HG03064 (cell line): Measurements from ENCODE around the gene ZDHHC8.
A peak's percentile ranks its signal among the peaks of the same experiment; 100 is the strongest.

Source experiments
- ATAC-seq: cut with Tn5 transposase; IDR thresholded peaks from one replicate; pipeline ENCODE4 v1.9.1; 2021; ENCODE audit warnings: low read depth; ENCODE audit not compliant: unreplicated experiment

Gene ZDHHC8

GRCh38 chr22:20127869-20128618 is 3.6 kb upstream of the ZDHHC8 start:
- no peak for ATAC-seq

DNA sequence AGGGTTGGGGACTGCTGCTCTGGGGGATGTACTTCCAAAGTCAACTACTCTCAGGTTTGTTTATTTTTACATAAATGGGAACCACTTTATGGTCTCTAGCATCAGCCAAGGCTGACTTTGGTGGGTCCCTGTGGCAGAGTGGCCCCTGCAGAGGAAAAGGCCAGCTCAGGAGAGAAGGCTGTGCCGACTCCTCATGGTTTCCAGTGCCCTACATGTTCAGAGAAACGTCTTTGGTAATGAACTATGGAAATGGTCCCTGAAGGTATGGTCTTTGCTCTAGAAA is 3.0 kb upstream of the ZDHHC8 start:
- no peak for ATAC-seq

GRCh38 chr22:20128902-20129746 is 2.5 kb upstream of the ZDHHC8 start:
- ATAC-seq: no peak

DNA sequence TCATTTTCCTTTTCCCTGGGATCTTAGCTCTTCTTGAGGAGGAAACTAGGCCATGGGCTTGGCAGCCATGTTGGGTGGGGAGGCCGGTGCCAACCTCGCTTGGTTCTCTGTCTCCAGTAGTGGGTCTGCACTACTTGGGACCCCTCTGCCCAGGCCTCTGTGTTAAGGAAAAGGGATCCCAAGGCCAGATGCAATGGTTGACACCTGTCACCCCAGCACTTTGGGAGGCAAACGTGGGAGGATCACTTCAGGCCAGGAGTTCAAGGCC is 1.9 kb upstream of the ZDHHC8 start:
- ATAC-seq: no peak

- ATAC-seq: no peak
Measured at GRCh38 chr22:20130319-20130718, 1.3 kb upstream of the ZDHHC8 start.

DNA sequence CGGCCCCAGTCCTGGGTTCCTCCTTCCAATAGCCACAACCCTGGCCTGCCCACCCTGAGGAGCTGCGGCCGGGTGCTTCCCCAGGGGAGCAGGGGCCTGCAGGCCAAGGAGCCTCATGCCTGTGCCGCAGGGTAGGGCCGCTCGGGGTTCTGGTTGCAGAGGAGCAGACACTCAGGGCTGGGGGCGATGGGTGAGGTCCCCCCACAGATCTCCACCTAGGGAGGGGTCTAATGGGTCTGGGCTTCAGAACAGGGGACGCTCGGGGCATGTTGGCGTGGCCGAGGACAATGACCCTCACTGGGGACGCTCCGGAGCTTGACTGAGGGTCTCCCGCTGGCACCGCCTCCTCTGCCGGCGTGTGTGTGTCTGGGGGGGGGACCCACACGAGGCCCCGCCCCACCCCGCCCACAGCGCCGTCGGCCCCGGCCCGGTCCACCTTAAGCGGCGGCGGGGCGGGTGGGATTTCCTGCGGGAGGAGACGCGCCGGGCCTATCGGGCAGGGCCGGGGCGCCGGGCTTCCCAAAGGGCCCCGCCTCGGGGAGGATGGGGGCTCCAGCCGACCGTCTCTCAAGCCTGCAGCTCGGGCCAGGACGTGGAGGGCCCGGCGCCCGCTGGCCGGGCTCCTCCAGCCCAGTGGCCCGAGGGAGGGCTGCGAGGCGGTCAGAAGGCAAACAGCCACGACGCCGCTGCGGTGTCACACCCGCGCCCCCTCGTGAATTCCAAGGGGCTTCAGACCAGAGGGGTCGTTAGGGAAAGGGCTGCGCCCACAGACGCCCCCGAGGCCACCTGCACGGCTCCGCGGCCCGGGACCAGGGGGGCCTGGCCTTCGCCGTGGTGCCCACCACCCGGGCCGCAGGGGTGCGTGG is 640 bp upstream of the ZDHHC8 start:
- ATAC-seq: peak; percentile 41

- no peak for ATAC-seq
Measured at GRCh38 chr22:20131859-20132685, 468 bp downstream of the ZDHHC8 start.

DNA sequence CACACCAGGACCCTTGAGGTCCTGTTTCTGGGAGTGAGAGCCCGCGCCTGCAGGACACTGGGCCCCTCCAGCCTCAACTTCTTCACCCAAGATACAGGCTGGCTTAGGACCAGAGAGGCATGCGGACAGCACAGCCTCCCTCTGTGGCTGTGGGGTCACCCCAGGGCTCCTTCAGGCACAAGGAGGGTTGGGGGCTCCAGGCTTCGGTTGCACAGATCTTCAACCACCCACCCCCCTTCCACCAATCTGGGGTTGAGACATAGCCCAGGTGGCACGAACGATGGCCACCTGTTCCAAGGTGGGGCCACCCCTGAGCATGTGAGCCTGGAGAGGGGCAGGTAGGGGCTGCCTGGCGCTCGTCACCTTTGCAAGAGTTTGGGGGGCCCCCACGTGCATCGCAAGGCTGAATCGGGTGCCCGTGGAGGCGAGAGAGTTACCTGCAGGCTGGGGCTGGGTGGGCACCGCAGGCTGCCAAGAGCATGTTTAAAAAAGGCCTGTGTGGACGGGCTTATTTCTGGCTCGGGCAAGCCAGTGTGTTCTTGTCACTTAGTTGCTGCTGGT is 1.2 kb downstream of the ZDHHC8 start:
- ATAC-seq: no peak

DNA sequence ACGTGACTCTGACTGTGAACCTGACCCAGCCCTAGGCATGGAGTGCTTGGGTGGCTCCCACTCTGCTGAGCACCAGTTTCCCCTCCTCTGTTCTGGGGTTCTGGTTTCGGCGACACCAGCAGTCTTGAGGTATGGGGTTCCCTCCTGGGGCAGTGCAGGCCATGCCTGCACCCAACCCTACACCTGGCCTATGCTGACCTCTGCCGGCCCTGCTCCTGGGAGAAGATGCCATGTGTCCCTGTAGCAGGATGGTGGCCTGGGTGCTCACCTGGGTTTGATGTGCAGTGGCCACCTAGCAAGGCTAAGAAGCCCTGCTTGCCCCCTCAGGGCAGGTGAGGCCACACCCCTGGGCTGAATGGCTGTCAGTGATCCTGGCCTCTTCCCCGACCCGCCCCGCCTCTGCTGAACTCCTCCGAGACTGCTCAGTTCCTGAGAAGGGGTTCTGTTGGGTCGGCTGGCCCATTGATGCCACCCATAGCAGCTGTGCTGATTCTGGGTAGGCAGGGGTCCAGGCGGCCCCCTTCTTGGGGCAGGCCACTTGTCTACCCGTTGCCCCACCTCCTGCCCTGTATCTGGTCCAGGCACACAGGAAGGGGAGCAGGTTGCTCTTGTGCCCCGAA is 2.4 kb downstream of the ZDHHC8 start:
- no peak for ATAC-seq

- no peak for ATAC-seq
Measured at GRCh38 chr22:20135265-20135664, 3.7 kb downstream of the ZDHHC8 start.

DNA sequence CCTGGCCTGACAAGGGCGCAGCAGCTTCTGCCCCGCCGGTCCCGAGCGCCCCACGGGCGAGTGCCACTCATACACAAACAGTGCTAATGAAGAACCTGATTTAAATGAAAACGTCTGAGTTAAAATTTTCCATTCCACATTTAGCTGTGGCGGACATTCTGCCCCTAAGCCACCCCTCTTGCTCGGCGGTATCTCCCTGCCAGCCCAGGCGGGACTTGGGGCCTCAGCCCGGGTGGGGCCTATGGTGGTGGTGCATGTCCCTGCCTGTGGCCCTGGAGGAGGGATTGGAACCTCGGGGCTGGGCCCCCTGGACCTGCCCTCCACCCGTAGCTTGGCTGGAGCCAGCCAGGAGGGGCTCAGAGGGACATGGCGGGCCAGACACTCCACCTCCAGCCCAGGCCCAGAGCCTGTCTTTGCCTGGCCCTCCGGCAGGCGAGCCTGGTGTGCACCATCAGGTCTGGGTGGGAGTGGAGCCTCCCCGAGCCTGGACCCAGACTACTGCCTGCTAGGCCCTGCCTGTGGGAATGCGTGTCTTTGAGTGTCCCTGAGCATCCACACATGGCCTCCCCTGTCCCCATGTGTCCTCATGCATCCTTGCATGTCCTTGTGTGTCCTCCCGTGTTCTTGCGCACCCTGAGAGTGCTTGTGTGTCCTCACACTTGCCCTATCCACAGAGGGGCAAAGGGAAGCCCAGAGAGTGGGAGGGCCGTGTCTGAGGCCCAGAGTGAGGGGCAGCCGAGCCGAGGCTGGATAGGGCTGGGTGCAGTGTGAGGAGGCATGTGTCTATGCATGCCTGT is 4.4 kb downstream of the ZDHHC8 start:
- ATAC-seq: no peak

DNA sequence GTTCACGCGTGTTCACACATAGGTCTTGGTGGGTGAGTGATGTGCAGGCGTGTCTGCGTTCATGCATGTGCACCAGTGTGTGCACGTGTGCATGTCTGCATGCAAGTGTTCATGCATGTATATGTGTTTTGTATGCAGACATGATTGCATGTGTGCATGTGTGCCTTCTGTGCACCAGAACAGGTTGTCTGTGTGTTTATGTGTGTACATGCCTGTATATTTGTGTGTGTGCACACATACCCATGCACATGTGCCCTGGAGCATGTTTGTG is 4.9 kb downstream of the ZDHHC8 start:
- ATAC-seq: no peak

DNA sequence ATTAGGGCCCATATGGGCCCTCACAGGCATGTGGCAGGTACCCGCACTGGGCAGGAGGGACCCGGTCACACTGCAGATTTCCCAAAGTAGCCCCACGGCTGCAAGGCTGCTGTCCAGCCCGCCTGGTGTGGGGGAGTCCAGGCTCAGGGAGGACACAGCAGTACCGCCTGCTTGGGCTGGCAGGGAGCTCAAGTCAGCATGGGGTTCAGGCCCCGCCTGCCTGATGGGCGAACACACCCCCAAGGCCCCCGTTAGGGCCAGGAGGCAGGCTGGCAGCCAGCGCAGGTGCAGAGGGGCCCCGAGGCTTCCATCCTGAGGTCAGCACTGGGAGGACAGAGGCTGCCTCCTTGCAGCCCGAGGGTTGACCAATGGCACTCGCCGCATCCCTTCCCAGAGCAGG is 5.5 kb downstream of the ZDHHC8 start:
- ATAC-seq: no peak

DNA sequence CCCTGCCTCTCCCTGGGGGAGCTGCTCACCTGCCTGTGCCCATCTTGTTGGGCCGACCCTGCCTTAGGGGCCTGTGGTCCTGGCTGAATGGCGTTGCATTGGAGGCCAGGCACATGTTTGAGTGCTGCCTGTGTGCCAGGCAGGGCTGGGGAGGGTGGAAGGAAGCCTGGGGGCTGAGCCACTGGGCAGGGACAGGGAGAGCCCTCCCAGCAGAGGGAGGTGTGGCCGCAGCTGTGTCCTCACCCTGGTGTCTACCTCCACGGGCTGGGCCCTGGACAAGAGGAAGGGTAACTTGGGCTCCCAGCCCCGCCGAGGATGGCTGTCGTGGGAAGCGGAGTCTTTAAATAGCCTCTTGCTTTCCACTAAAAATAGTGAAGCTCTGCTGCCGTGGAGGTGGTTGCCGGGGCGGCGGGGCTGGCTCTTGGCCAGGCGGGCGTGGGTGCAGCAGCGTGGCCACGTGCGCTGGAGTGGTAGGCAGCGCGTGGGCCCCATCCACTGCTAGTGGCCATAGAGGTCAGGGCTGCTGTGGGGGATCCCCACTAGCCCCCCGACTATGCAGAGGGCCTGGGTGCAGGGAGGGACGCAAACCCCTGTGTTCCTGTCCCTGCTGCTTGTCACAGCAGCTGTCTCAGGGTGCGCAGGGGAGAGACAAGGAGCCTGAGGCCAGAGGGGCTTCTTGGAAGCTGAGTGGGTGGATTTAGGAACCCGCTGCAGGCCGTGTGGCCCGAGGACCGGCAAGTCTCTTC is 6.2 kb downstream of the ZDHHC8 start:
- no peak for ATAC-seq

- ATAC-seq: no peak
Measured at GRCh38 chr22:20138417-20138738, 6.8 kb downstream of the ZDHHC8 start.

- ATAC-seq: no peak
Measured at GRCh38 chr22:20138868-20139267, 7.3 kb downstream of the ZDHHC8 start.

- ATAC-seq: no peak
Measured at GRCh38 chr22:20139391-20140106, 7.9 kb downstream of the ZDHHC8 start.

DNA sequence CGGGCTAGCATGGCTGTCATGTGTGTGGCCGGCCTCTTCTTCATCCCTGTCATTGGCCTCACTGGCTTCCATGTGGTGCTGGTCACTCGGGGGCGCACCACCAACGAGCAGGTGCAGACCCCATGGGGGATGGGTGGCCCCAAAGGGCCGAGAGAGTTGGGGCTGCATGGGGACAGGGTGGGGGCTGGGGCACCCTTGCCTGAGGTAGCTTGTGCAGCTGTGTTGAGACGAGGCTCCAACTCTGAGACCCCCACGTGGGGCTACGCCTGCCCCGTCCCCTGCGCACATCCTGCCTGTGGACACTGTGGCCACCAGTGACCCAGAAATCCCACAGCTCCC is 8.5 kb downstream of the ZDHHC8 start:
- ATAC-seq: no peak
